Fibroblast of mammary gland (primary cell): ENCODE results near the gene BORCS5.

Experiments
- DNase-seq: peaks from one replicate; pipeline ENCODE4 v3.0.0-alpha.2; 2010; ENCODE audit warnings: low read depth
- H3K4me3 ChIP-seq: 2 replicates; pipeline ENCODE4 v1.5.1; 2011; ENCODE audit warnings: low read depth, mild to moderate bottlenecking, low read length, moderate library complexity; ENCODE audit not compliant: control insufficient read depth
- CTCF ChIP-seq: conservative IDR thresholded peaks from 2 replicates; pipeline ENCODE4 v1.5.1; 2011; ENCODE audit warnings: low read depth, low read length, inconsistent platforms; ENCODE audit not compliant: control insufficient read depth, insufficient read depth

Gene BORCS5

GRCh38 chr12:12365446-12365802 lies 8.5 kb downstream of the BORCS5 start:
- DNase-seq = no peak
- TF ChIP-seq CTCF = no peak
- H3K4me3 ChIP-seq = no peak overlapping the region

- H3K4me3 ChIP-seq = no peak overlapping the region
- peak; percentile 20 for DNase-seq
- TF ChIP-seq CTCF = no peak
These were observed 9.1 kb downstream of the BORCS5 start for GRCh38 chr12:12365931-12366431.

GRCh38 chr12:12366701-12367481 lies 10.0 kb downstream of the BORCS5 start:
- no peak for DNase-seq
- TF ChIP-seq CTCF = no peak
- no peak overlapping the region for H3K4me3 ChIP-seq

GRCh38 chr12:12367482-12367998 lies 10.7 kb downstream of the BORCS5 start:
- H3K4me3 ChIP-seq = no peak overlapping the region
- no peak for DNase-seq
- TF ChIP-seq CTCF = no peak

- no peak for TF ChIP-seq CTCF
- H3K4me3 ChIP-seq = no peak overlapping the region
- DNase-seq = no peak
These were observed 16.3 kb downstream of the BORCS5 start for GRCh38 chr12:12372946-12373722.

GRCh38 chr12:12376646-12377448 lies 20.0 kb downstream of the BORCS5 start:
- DNase-seq = peak; percentile 85
- TF ChIP-seq CTCF = peak; percentile 62
- H3K4me3 ChIP-seq = no peak overlapping the region
